Measurements from ENCODE around the gene RPS6KB2. TPM values are rescaled to one million over a fixed set of nuclear protein-coding genes. Genes with fewer than 3 reads are reported as not detected.

Gene RPS6KB2
- total RNA-seq, 1 donor from 2014 or later = 49.5 TPM

GRCh38 chr11:67448220-67448609, 19.9 kb downstream of the RPS6KB2 start:
- no peak overlapping the region for H3K4me3 Mint-ChIP-seq (ENCODE audit: unreplicated experiment)
- peaks cover 9% of the 10 kb centered on the region for H3K4me1 Mint-ChIP-seq (ENCODE audit: unreplicated experiment)
- no peaks in the 10 kb centered on the region for H3K9me3 Mint-ChIP-seq (ENCODE audit: unreplicated experiment)
- no peak for DNase-seq (ENCODE audit: extremely low spot score, unreplicated experiment)
- no peaks in the 10 kb centered on the region for H3K27me3 Mint-ChIP-seq (ENCODE audit: unreplicated experiment)
- H3K27ac Mint-ChIP-seq (ENCODE audit: unreplicated experiment) = no peak overlapping the region
- no peaks in the 10 kb centered on the region for H3K36me3 Mint-ChIP-seq (ENCODE audit: unreplicated experiment)
- no peak for TF ChIP-seq CTCF (IDR thresholded peaks at IDR 0.05)

GRCh38 chr11:67449116-67449844, 21.0 kb downstream of the RPS6KB2 start:
- H3K4me1 Mint-ChIP-seq (ENCODE audit: unreplicated experiment) = peaks cover 5% of the 10 kb centered on the region
- no peaks in the 10 kb centered on the region for H3K9me3 Mint-ChIP-seq (ENCODE audit: unreplicated experiment)
- H3K27me3 Mint-ChIP-seq (ENCODE audit: unreplicated experiment) = no peaks in the 10 kb centered on the region
- H3K27ac Mint-ChIP-seq (ENCODE audit: unreplicated experiment) = no peak overlapping the region
- no peak for TF ChIP-seq CTCF (IDR thresholded peaks at IDR 0.05)
- no peak for DNase-seq (ENCODE audit: extremely low spot score, unreplicated experiment)
- no peak overlapping the region for H3K4me3 Mint-ChIP-seq (ENCODE audit: unreplicated experiment)
- no peaks in the 10 kb centered on the region for H3K36me3 Mint-ChIP-seq (ENCODE audit: unreplicated experiment)

- TF ChIP-seq CTCF (IDR thresholded peaks at IDR 0.05) = no peak
- no peak for DNase-seq (ENCODE audit: extremely low spot score, unreplicated experiment)
- H3K9me3 Mint-ChIP-seq (ENCODE audit: unreplicated experiment) = no peaks in the 10 kb centered on the region
- H3K4me3 Mint-ChIP-seq (ENCODE audit: unreplicated experiment) = no peak overlapping the region
- H3K27ac Mint-ChIP-seq (ENCODE audit: unreplicated experiment) = no peak overlapping the region
- H3K36me3 Mint-ChIP-seq (ENCODE audit: unreplicated experiment) = no peaks in the 10 kb centered on the region
- H3K4me1 Mint-ChIP-seq (ENCODE audit: unreplicated experiment) = no peaks in the 10 kb centered on the region
- no peaks in the 10 kb centered on the region for H3K27me3 Mint-ChIP-seq (ENCODE audit: unreplicated experiment)
Measured at GRCh38 chr11:67450796-67451657, 22.7 kb downstream of the RPS6KB2 start.

- H3K27ac Mint-ChIP-seq (ENCODE audit: unreplicated experiment) = no peak overlapping the region
- no peaks in the 10 kb centered on the region for H3K36me3 Mint-ChIP-seq (ENCODE audit: unreplicated experiment)
- H3K9me3 Mint-ChIP-seq (ENCODE audit: unreplicated experiment) = no peaks in the 10 kb centered on the region
- no peaks in the 10 kb centered on the region for H3K27me3 Mint-ChIP-seq (ENCODE audit: unreplicated experiment)
- H3K4me1 Mint-ChIP-seq (ENCODE audit: unreplicated experiment) = no peaks in the 10 kb centered on the region
- DNase-seq (ENCODE audit: extremely low spot score, unreplicated experiment) = no peak
- no peak overlapping the region for H3K4me3 Mint-ChIP-seq (ENCODE audit: unreplicated experiment)
- no peak for TF ChIP-seq CTCF (IDR thresholded peaks at IDR 0.05)
Measured at GRCh38 chr11:67451658-67451976, 23.3 kb downstream of the RPS6KB2 start.
